ENCODE measurements around the gene LRRC70. TPM values are rescaled to one million over a fixed set of nuclear protein-coding genes. Genes with fewer than 3 reads are reported as not detected.

Gene LRRC70
- total and polyA plus RNA-seq, 2 of the 8 experiments (the other 6 are each of a cell fraction or from before 2014, with no cell fraction given) = 0.62 to 0.67 TPM

- H3K79me2 ChIP-seq (ENCODE audit: control insufficient read depth in 1 of 2, insufficient read depth in 2 of 2, low read length in 2 of 2) = no peaks in the 10 kb centered on the region
- no peak overlapping the region for H2BK12ac ChIP-seq (ENCODE audit: low read depth, low read length)
- H3K4me3 ChIP-seq (ENCODE audit: extremely low read depth in 1 of 4, insufficient read depth in 2 of 4, low read depth in 3 of 4, low read length in 4 of 4) = no peak overlapping the region
- no peak overlapping the region for H3K4ac ChIP-seq (replicated peaks; ENCODE audit: insufficient read length, low read depth, low read length)
- H3K9ac ChIP-seq (replicated peaks in 1 of 4; ENCODE audit: extremely low read depth in 1 of 4, low read depth in 3 of 4, low read length in 3 of 4) = no peak overlapping the region
- TF ChIP-seq ASH2L (IDR thresholded peaks at IDR 0.05; ENCODE audit: low read length) (no peak), TAF1 (IDR thresholded peaks at IDR 0.05; ENCODE audit: low read depth, low read length) (no peak), KDM5A (IDR thresholded peaks at IDR 0.05; ENCODE audit: low read length) (no peak), MAFK (IDR thresholded peaks at IDR 0.05; ENCODE audit: low read depth, low read length) (no peak), NANOG (IDR thresholded peaks at IDR 0.05; ENCODE audit: insufficient read depth, low read depth, low read length, poor library complexity, severe bottlenecking) (no peak), TEAD4 (IDR thresholded peaks at IDR 0.05; ENCODE audit: low read depth, low read length) (no peak), GTF2F1 (IDR thresholded peaks at IDR 0.05; ENCODE audit: borderline replicate concordance, low read depth, low read length) (no peak), KDM4A (IDR thresholded peaks at IDR 0.05; ENCODE audit: low read depth, low read length, severe bottlenecking) (no peak), CHD1 (IDR thresholded peaks at IDR 0.05; ENCODE audit: low read depth, low read length) (no peak), SIN3A (conservative IDR thresholded peaks at IDR 0.05 in 1 of 2, IDR thresholded peaks at IDR 0.05 in 1 of 2; ENCODE audit: low read depth in 1 of 2, low read length in 2 of 2) (no peak)
- no peaks in the 10 kb centered on the region for H3K79me1 ChIP-seq (ENCODE audit: low read depth, low read length)
- H2AFZ ChIP-seq (ENCODE audit: low read length) = no peak overlapping the region
- H3K27ac ChIP-seq (ENCODE audit: low read depth, low read length) = no peak overlapping the region
- POLR2A ChIA-PET (ENCODE audit: partially characterized antibody) = no interaction called here
- H3K4me2 ChIP-seq (ENCODE audit: insufficient read depth in 1 of 2, low read depth in 2 of 2, low read length in 2 of 2) = no peak overlapping the region
- H4K8ac ChIP-seq (ENCODE audit: extremely low read depth, insufficient read depth, low read length) = no peak overlapping the region
- no peak overlapping the region for H3K18ac ChIP-seq (ENCODE audit: extremely low read depth, low read length)
- peaks cover 0 to 2% (median 0%) of the 10 kb centered on the region in 4 experiments; a peak in 2 of 8 replicates for H3K36me3 ChIP-seq (ENCODE audit: control insufficient read depth in 2 of 4, insufficient read depth in 4 of 4, low read length in 3 of 4)
- no peak overlapping the region for H4K5ac ChIP-seq (ENCODE audit: insufficient read length, low read depth, low read length)
- FAIRE-seq (no peak), DNase-seq (ENCODE audit: low read depth in 1 of 2, low spot score in 2 of 2) (peak in 1 of 2 experiments; percentile 17)
- H3K23ac ChIP-seq (ENCODE audit: insufficient read length) = no peak overlapping the region
- H3K56ac ChIP-seq (replicated peaks; ENCODE audit: insufficient read length, low read depth, low read length) = no peak overlapping the region
- H3K9me3 ChIP-seq (ENCODE audit: insufficient read depth in 2 of 2, low read depth in 1 of 2, low read length in 1 of 2) = no peaks in the 10 kb centered on the region
- CTCF ChIA-PET (ENCODE audit: partially characterized antibody) = interaction anchor here (0.9 to 1.3 kb wide), 3 partner anchors 13 to 90 kb away, joined by 3 to 6 read pairs (median 4); no protein-coding TSS in a partner anchor
- H2BK20ac ChIP-seq (ENCODE audit: low read length) = no peak overlapping the region
- 83% methylated on average over 5 of the region's 5 CpGs; no CpG with 5 or more reads in 1 of the 2 experiments for WGBS, 2 experiments (ENCODE audit: extremely low coverage in 1 of 2, insufficient coverage in 1 of 2, insufficient read length in 1 of 2, insufficient replicate concordance in 2 of 2, low coverage in 1 of 2, low lambda C conversion rate in 2 of 2, missing lambda C conversion rate in 1 of 2)
- no peak overlapping the region for H2BK5ac ChIP-seq (ENCODE audit: low read depth, low read length)
- H3K14ac ChIP-seq (ENCODE audit: insufficient read length) = no peak overlapping the region
- H4K20me1 ChIP-seq (replicated peaks in 1 of 2; ENCODE audit: control insufficient read depth in 1 of 2, insufficient read depth in 2 of 2, low read length in 2 of 2) = no peaks in the 10 kb centered on the region
- no peak overlapping the region for H2BK120ac ChIP-seq (replicated peaks; ENCODE audit: low read depth, low read length)
- H2AK5ac ChIP-seq (ENCODE audit: low read depth, low read length) = no peak overlapping the region
- H3K23me2 ChIP-seq (ENCODE audit: low read depth, low read length) = no peaks in the 10 kb centered on the region
- peaks cover 0 to 3% (median 0%) of the 10 kb centered on the region in 4 experiments; a peak in 1 of 7 replicates for H3K27me3 ChIP-seq (replicated peaks in 1 of 4; ENCODE audit: control insufficient read depth in 3 of 4, extremely low read depth in 1 of 4, insufficient read depth in 3 of 4, low read length in 3 of 4)
- peaks cover 0 to 13% (median 8%) of the 10 kb centered on the region in 4 experiments; a peak in 3 of 7 replicates for H3K4me1 ChIP-seq (replicated peaks in 1 of 4; ENCODE audit: control insufficient read depth in 3 of 4, insufficient read depth in 4 of 4, low read length in 3 of 4)
- no peak overlapping the region for H4K91ac ChIP-seq (replicated peaks; ENCODE audit: insufficient read length, low read length)
- H2BK15ac ChIP-seq (ENCODE audit: low read length) = 0 out of 2 replicates have a peak overlapping the region, but pooled peaks have one; percentile 11
Observed at GRCh38 chr5:62627901-62628300, 49.3 kb downstream of the LRRC70 start.
